GM18951 (cell line): ENCODE measurements around the gene ANXA8L1.
"Not testable (repeated sequence)": the region's sequence is repeated elsewhere in the genome, so short reads cannot be mapped to it uniquely, and the experiment has no call there.

Experiments
- in situ Hi-C: fragments of 300-500 bp; cut with MboI; formaldehyde crosslinking; loops from one replicate; pipeline ENCODE4 v1.12.0; 2022; ENCODE audit warnings: low sequenced_read_pairs, mixed read lengths, inconsistent platforms; ENCODE audit not compliant: unreplicated experiment

ANXA8L1 gene

DNA sequence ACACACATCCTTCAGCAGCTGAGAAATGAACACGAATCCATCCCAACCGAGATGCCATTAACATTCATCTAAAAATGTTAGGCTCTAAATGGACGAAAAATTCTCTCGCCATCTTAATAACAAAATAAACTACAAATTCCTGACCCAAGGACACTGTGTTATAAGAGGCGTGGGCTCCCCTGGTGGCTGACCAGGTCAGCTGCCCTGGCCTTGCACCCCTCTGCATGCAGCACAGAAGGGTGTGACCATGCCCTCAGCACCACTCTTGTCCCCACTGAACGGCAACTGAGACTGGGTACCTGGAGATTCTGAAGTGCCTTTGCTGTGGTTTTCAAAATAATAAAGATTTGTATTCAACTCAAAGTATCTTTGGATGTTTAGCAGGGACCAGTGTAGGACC is 15.8 kb downstream of the ANXA8L1 start:
- in situ Hi-C loops = loop anchor here (10.0 kb wide), 1 partner anchor 1073 kb away; no protein-coding TSS in a partner anchor

DNA sequence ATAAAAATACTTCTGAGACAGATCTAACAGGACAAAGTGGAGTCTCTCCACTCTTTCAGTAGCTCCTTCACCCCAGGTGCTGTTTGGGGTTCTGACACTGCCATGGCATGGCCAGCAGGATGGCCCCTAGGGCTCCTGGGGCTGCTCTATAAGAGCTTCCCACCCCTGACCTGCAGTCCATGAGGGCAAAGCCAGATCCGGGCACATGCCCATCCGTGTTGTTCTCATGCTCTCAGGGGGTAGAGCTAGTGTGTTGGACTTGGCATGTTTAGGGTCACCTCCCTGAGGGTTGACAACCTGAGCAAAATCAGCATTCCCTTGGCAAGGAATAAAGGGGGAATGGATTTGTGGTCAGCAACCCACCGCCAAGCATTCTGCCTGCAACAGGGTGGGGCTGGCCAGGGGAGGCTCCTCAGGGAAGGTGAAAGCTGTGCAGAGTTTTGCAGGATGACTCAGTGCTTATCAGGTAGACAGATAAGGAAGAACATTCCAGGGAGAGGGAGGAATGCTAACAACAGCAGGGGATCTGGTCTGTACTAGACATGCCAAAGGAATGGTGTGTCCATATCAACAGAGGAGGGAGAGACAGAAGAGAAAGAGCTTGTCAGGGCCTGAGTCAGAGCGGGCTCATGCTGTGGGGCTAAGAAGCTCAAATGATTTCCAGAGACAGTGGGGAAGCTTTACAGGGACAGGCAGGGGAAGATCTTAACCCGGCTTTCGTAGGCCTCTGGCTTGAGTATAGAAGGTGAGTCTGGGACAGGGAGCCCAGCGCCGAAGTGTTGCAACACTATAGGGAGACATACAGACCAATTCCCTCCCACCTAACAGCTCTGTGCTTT is 21.1 kb downstream of the ANXA8L1 start:
- in situ Hi-C loops = loop anchor here (10.0 kb wide), 1 partner anchor 1068 kb away; no protein-coding TSS in a partner anchor

DNA sequence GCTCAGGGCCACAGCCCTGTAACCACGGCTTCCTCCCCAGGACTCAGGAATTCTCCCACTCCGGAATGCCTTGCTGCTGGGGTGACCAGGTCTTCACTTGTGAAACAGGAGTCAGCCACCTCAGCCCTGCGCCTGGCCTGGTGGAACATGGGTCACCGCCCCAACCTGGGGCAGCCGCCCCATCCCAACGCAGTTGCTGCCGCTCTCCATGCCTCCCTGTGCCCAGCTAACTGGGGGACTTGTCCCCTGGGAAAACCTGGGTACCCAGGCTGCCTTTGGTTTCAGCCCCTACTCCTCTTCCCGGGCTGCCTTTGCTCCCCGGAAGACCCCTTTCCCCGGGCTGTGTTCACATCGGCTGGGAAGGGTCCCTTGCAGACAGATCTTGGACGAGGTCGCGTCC is 22.2 kb downstream of the ANXA8L1 start:
- in situ Hi-C loops = loop anchor here (10.0 kb wide), 1 partner anchor 1067 kb away; no protein-coding TSS in a partner anchor

DNA sequence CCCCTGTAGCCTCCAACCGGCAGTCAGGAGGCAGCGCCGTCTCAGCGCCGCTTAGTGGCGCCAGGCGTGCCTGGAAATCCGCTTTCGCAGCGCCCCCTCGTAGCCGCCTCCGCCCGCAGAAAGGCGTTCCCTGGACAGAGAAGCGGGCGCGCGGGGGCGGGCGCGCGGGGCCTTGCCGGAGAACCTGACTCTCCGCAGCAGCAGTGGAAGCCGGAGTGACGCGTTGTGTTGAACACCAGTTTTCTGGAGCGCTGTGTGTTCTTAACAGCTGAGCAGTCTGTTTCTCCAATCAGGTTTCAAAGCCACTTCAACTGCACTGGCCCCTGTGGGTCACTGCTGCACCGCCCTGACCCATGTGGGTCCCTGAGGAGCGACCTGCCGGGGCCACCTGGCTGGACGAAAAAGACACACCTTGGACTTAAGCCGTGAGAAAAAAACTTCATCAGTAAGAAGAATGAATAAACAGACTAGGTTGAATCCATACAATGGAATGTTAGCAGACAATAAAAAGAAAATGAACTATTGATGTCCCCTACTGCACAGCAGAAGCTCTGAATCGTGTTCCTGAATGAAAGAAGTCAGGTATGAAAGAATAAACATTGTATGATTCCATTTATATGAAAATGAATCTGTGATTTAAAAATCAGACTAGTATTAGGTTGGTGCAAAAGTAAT is 22.8 kb downstream of the ANXA8L1 start:
- in situ Hi-C loops = loop anchor here (10.0 kb wide), 1 partner anchor 1066 kb away; no protein-coding TSS in a partner anchor

DNA sequence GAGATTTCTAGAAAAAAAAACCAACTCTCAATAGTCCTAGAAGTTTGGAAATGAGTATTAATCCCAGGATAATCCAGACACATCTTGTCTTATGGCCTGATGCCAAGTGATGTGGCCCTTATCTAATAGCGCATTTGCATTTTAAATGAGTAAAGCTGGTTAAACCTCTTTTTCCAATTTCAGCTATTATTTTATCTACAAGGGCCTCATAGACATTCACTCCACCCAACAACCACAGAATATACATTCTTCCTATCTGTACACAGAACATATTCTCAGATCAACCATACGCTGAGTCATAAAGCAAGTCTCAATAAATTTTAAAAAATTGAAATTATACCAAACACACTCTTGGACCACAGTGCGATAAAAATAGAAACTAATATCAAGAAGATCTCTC is 34.0 kb downstream of the ANXA8L1 start:
- in situ Hi-C loops = not testable (repeated sequence)

DNA sequence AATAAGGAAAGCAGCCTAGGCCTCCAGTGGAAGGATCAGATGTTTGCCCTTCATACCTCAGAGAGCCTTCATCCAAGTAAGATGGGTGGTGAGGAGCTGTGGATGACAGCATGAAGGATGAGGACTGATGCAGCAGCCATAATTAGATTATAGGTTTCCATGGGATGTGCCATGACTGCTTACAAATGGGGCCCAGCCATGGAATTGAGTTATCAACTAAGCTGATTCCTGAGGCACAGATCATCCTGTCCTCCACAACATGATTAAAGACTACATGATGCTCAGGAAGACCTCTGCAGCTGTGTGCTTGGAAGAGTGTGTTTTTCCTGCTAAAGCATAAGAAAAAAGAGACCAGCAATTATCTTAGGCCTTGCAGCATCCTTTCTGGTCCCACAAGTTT is 35.5 kb downstream of the ANXA8L1 start:
- in situ Hi-C loops = not testable (repeated sequence)

DNA sequence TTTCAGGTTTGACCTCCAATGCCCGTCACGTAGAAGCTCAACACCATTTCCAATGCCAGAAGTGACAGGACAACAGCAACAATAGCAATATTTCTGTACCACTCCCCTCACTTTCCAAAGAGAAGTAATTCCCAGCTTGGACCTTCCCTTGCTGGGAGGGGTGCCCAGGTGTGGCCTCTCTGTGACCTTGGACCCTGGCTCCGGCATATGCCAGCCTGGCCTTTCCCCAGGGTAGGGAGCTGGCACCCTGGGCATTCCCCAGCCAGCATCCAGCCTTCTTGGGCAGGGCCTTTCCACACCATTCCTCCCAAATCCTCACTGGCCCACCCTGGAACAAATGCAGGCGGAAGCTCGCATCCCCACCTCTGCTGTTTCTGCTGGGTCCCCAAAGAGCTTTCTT is 37.1 kb downstream of the ANXA8L1 start:
- in situ Hi-C loops = not testable (repeated sequence)

DNA sequence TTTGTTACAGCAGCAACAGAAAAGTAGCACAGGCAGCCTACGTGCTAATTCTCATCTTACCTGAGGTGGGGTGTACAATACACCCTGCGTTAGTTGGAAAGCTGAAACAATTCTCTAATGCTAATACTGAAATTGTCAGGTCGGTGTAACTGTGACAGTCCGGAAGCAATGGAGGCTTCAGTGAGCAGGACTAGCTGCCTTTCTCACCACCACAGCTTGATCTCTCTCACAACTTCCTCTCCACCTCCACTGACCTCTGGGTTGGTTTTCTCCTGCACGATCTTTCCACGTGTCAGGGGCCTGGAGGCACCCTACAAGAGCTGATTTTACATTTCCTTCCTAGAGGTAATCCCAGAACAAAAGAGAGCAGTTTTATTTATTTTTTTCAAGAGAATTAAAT is 39.7 kb downstream of the ANXA8L1 start:
- in situ Hi-C loops = not testable (repeated sequence)

DNA sequence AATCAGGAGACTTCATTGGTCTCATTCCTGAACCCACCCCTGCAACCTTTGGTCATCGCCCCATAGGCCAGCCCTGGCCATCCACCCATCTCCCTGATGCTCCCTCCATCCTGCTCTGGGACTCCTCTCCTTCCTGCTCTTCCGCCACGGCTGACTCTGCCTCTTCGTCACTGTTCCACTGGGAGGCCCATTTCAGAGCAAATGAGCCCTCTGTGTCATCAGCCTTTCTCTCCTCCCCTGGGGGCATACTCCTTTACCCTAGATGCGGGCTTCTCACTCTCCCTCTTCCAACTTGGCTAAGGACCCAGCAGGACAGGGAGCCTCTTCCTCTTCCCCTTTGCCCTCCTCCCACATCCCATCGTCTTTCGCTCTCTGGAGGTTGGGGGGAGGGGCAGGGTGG is 42.7 kb downstream of the ANXA8L1 start:
- in situ Hi-C loops = not testable (repeated sequence)

DNA sequence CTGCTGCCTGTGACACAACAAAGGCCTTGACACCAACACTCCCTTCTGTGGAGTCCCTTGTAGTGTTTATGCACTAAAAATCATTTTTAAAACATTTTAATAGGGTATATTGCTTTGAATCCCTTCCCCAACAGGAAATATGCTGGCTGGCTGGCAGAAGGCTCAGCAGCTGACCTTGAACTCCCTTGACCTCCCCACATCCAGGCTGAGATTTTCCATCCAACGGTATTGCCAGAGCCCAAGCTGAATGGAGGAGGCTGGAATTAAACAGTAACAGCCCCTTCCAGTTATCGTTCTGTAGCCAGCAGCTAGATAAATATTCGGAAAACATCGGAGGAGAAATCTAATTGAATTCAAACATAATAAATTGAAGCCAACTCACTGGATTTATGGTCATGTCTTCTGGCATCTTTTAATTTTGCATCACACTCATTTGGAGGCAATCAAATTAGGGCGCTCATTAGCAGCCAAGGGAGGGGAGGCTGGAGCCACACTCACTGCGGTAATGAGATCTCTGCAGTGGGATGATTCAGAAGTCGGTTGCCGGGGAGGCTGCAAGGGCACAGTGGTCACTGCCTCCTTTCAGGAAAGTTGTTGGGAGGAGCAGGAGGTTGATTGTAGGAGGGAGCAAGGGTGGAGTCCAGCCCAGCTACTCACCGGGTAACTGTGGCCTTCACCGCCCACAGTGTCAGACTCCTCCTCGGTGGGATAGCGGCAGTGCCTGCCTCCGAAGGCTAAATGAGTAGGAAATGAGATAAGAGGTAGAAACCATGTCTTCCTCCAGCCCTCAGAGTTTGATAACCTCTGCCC is 44.2 kb downstream of the ANXA8L1 start:
- in situ Hi-C loops = not testable (repeated sequence)

DNA sequence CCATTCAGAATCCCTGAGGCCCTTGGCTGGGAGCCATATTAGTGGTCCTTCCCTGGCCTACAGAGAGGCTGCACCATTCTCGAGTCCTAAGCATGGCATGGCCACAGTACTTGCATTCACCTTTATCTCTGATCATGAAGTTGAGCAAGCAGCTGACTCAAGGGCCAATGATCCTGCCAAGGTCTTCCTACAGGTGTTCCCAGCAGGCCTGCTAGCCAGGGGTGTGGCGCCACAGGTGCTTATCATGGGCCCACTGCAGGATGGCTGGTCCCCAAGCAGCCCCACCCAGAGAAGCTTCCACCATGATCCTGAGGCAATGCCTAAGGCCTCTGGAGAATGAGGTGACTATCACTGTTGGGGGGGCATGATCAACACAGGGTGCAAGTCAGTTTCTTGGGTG is 48.0 kb downstream of the ANXA8L1 start:
- in situ Hi-C loops = not testable (repeated sequence)

DNA sequence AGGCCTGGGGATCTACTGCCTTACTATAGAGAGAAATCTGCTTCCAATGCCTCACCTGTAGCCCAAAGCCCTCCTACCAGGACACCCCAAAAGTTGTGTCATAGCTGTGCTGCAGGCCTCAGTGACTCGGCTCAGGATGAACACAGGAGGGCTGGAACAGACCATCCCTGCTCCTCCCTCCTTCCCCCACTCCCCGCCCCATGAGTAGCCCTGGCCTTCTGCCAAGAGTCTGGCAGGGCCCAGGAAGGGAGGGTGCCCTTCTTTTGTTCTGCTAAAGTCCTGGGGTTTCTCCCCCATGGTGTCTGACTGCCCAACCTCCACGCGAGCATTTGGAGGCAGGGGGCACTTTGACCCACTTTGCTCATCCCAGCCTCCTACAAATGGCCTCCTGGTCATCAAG is 65.4 kb downstream of the ANXA8L1 start:
- in situ Hi-C loops = loop anchor here (5.0 kb wide), 1 partner anchor 1501 kb away; no protein-coding TSS in a partner anchor
